ENCODE results near the gene RYR2.

RYR2 gene

GRCh38 chr1:237867380-237867888 is 825.5 kb downstream of the RYR2 start:
- DNase-seq (ENCODE audit: low spot score): no peak

DNA sequence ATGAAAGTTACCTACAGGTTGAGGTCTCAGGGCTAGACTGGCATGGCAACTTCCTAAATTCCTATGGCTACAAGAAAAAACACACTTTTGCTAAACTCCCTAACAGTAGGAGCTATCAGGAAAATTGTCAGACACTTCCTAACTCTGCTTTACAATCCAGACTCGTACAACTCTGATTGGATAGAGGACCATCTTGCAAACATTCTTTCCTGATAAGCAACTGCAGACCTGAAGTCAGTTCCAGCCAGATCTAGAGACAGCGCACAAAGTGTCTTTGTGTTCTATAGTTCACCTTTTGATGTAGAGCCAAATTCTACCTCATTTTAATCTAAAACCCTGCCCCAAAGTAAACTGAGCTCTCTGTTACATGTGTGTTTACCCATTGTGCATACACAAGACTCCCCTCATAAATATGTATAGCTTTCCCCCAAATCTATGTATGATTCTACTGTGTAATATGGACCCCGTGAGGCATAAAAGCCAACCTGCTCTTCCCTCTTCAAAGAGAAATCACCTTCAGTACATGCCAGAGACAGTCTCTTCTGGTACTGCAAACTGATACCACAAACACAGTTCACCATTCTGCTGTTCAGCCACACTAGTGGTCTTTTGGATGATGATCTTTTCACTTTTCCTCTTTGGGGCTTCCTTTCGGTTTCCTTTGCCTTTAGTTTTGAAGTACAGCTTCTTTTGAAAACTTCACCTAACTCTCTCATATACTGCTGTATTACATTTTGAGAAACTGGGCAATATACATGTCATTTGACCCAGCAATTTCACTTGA is 827.0 kb downstream of the RYR2 start:
- DNase-seq (ENCODE audit: low spot score): no peak

- no peak for DNase-seq (ENCODE audit: low spot score)
Measured at GRCh38 chr1:237873487-237874211, 831.7 kb downstream of the RYR2 start.

GRCh38 chr1:237875291-237875690 is 833.3 kb downstream of the RYR2 start:
- DNase-seq (ENCODE audit: low spot score): no peak

GRCh38 chr1:237877631-237878030 is 835.6 kb downstream of the RYR2 start:
- DNase-seq (ENCODE audit: low spot score): peak; percentile 13

DNA sequence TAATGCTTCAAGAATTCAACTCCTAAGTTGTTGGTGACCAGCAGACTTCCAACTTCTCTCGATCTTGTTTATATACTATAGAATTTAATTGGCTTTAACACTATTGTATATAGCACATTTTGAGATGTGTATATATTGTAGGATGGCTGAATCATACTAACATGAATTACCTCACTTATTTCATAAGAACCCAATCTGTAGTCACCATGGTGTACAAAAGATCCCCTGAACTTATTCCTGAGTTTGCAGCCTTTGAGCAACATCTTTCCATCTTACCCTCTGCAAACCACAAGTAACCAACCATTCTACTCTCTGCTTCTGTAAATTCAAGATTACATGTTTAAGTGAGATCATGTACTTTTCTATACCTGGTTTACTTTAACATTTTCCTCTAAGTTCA is 836.4 kb downstream of the RYR2 start:
- DNase-seq (ENCODE audit: low spot score): no peak

DNA sequence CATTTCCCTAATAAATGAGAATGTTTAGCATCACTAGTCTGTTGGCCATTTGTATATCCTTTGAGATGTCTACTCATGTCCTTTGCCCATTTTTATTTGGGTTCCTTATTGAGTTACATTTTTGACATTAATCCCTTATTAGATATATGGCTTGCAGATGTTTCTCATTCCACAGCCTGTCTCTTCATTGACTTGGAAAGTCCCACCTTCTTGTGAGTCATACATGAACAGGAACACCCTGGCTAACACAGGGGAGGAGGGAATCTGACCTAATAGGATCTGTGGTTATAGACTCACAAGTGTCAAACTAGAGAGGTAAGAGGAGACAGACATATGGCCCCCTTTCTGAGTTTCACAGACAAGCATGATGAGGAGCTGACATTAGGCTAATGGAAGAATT is 837.2 kb downstream of the RYR2 start:
- DNase-seq (ENCODE audit: low spot score): no peak
